NCI-H146 treated with DMSO at 0.1 percent for 48 hours (cell line): ENCODE data around the gene EFCAB5.

Experiments
- DNase-seq: peaks from one replicate; lab custom pipeline; 2025; ENCODE audit not compliant: unreplicated experiment; lab: John Stamatoyannopoulos, UW

The EFCAB5 gene

GRCh38 chr17:30148376-30148775 is 206.9 kb downstream of the EFCAB5 start:
- DNase-seq: no peak

GRCh38 chr17:30151471-30151870 is 210.0 kb downstream of the EFCAB5 start:
- no peak for DNase-seq

GRCh38 chr17:30153463-30153862 is 212.0 kb downstream of the EFCAB5 start:
- DNase-seq: no peak

GRCh38 chr17:30155389-30155788 is 214.0 kb downstream of the EFCAB5 start:
- no peak for DNase-seq
